Mucosa of rectum (tissue), 2 donors: Measurements from ENCODE around the gene LASP1NB.

ENCODE experiments used
- H3K27ac ChIP-seq, 2 donors: one replicate each; pipeline ENCODE4 v1.7.0; 2013; ENCODE audit warnings: inconsistent platforms in 2 of 2, low read depth in 2 of 2, low read length in 2 of 2
- H3K27me3 ChIP-seq, 2 donors: one replicate each; pipeline ENCODE4 v1.7.0; 2013; ENCODE audit warnings: low read length in 2 of 2; ENCODE audit not compliant: control insufficient read depth in 2 of 2, insufficient read depth in 2 of 2
- H3K36me3 ChIP-seq, 2 donors: one replicate each; pipeline ENCODE4 v1.7.0; 2013; ENCODE audit warnings: low read length in 2 of 2; ENCODE audit not compliant: control insufficient read depth in 2 of 2, insufficient read depth in 2 of 2
- H3K4me1 ChIP-seq, 2 donors: one replicate each; pipeline ENCODE4 v1.7.0; 2013; ENCODE audit warnings: low read length in 2 of 2, mild to moderate bottlenecking in 1 of 2; ENCODE audit not compliant: control insufficient read depth in 2 of 2, insufficient read depth in 2 of 2
- H3K4me3 ChIP-seq, 2 donors: one replicate each; pipeline ENCODE4 v1.7.0; 2013; ENCODE audit warnings: low read length in 2 of 2
- H3K9ac ChIP-seq, 2 donors: one replicate each; pipeline ENCODE4 v1.7.0; 2013; ENCODE audit warnings: low read length in 2 of 2, low read depth in 1 of 2, mild to moderate bottlenecking in 1 of 2
- H3K9me3 ChIP-seq, 2 donors: one replicate each; pipeline ENCODE4 v1.7.0; 2013; ENCODE audit warnings: low read length in 2 of 2; ENCODE audit not compliant: control insufficient read depth in 2 of 2
- donor health status: healthy.
- donor health status: Normal muscosa, but diverticular disease.

LASP1NB gene

GRCh38 chr17:38925263-38925995 lies at the start of gene LASP1NB:
Gene LASP1NB (plus strand): TSS chr17:38925614.
- Histone ChIP-seq H3K4me3 (no peak within 1 kb of the TSS), H3K9me3 (no peaks in the 10 kb centered on the region), H3K4me1 (peaks cover 4 to 6% of the 10 kb centered on the region in 2 donors), H3K36me3 (peaks cover 0 to 3% of the 10 kb centered on the region in 2 donors), H3K27me3 (no peaks in the 10 kb centered on the region), H3K9ac (no peak within 1 kb of the TSS), H3K27ac (no peak within 1 kb of the TSS)

- Histone ChIP-seq H3K36me3 (peaks cover 25 to 54% of the 10 kb centered on the region in 2 donors), H3K9me3 (no peaks in the 10 kb centered on the region), H3K4me3 (no peak overlapping the region), H3K4me1 (peaks cover 61 to 74% of the 10 kb centered on the region in 2 donors), H3K27me3 (no peaks in the 10 kb centered on the region), H3K27ac (peak overlapping the region in 1 of 2 donors; percentile 17), H3K9ac (no peak overlapping the region)
These were observed 48.1 kb upstream of the LASP1NB start for GRCh38 chr17:38877130-38877851.

GRCh38 chr17:38879878-38880665 lies 45.3 kb upstream of the LASP1NB start:
- H3K27ac ChIP-seq, result peak overlapping the region; percentile 35 to 43
- peaks cover 55 to 68% of the 10 kb centered on the region in 2 donors for H3K4me1 ChIP-seq
- no peaks in the 10 kb centered on the region for H3K27me3 ChIP-seq
- H3K4me3 ChIP-seq, result peak overlapping the region in 1 of 2 donors; percentile 20
- peak overlapping the region in 1 of 2 donors; percentile 7 for H3K9ac ChIP-seq
- no peaks in the 10 kb centered on the region for H3K9me3 ChIP-seq
- H3K36me3 ChIP-seq, result peaks cover 33 to 52% of the 10 kb centered on the region in 2 donors

DNA sequence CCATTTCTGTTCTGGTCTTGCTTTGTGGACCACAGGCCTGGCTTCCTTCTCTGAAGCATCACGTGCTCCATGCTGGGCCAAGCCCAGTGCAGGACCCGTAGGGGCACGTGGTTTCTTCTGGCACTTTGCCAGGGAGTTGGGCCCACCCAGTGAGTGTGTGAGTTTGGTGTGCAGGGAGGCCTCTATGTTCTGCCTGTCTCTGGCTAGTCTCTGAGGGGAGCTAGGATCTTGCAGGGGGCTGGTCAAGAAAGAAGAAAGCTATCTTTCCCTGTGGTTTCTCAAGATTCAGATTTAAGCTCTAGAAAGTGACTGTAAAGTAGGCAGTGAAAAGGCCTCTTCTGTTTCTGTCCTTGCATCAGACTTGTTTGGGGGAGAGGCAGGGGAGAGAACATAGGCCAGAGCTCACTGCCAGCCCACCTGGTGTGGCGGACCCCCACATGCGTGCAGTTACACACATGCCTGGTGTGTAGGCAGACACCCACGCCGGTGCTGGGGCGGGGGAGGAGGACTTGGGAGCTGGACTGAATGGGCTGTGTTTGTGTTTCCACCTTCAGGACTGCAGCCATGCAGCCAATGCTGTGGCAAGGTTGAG lies 43.7 kb upstream of the LASP1NB start:
- Histone ChIP-seq H3K9ac (no peak overlapping the region), H3K9me3 (no peaks in the 10 kb centered on the region), H3K27me3 (no peaks in the 10 kb centered on the region), H3K4me3 (no peak overlapping the region), H3K27ac (peak overlapping the region; percentile 11 to 13), H3K36me3 (peaks cover 33 to 61% of the 10 kb centered on the region in 2 donors), H3K4me1 (peaks cover 70 to 78% of the 10 kb centered on the region in 2 donors)

DNA sequence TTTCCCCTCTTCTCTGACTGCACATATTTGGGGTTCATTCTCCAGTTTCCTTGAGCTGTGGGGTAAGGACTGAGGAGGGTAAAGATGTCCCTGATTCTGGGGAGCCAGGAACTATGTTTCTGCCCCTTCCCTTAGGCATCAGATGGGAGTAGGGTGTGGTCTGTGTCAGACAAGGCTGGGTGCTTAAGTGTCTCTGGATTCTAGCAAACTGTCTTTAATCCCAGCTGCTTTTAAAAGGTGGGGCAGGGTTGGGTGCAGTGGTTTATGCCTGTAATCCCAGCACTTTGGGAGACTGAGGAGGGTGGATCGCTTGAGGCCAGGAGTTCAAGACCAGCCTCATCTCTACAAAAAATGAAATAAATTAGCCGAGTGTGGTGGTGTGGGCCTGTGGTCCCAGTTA lies 42.5 kb upstream of the LASP1NB start:
- Histone ChIP-seq H3K9me3 (no peaks in the 10 kb centered on the region), H3K36me3 (peaks cover 35 to 64% of the 10 kb centered on the region in 2 donors), H3K27ac (peak overlapping the region in 1 of 2 donors; percentile 43), H3K4me3 (no peak overlapping the region), H3K9ac (no peak overlapping the region), H3K4me1 (peaks cover 68 to 73% of the 10 kb centered on the region in 2 donors), H3K27me3 (no peaks in the 10 kb centered on the region)

DNA sequence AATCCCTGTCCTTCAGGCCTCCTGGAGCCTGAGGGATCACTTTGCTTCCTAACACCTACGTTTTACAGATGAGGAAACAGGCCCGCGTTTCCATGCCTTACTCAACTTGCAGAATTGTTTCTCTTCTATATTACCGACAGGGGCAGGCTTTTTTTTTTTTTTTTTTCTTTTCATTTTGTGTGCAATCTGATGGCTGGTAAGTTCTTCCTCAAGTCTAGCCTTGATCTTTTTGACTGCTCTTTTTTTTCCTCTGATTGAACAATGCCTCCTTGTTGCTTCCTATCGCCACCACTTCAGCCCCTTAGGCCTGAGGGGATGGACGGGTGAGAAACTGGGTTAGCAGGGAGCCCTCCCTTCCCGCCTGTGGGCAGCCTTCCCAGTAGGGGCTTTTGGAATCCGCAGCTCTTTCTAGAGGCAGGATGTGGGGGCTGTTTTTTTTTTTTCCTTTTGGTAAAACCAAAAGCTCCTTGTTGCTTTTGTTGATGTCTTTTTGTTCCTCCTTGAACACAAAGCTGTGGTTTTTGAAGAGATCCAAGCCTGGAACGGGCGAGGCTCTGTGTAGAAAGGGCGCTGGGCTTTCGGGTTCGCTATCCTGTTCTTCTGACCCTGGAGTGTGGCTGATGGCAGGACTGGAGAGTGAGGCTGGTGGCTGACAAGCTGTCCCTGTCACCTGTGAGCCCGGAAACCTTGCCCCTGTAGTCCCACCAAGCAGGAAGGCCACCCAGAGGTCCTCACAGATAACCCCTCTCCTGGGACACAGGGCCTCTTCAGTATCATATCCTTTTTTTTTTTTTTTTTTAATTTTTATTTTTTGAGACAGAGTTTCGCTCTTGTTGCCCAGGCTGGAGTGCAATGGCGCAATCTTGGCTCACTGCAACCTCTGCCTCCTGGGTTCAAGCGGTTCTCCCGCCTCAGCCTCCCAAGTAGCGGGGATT lies 41.6 kb upstream of the LASP1NB start:
- H3K4me1 ChIP-seq, result peaks cover 67 to 68% of the 10 kb centered on the region in 2 donors
- peak overlapping the region in 1 of 2 donors; percentile 13 for H3K4me3 ChIP-seq
- H3K27ac ChIP-seq, result peak overlapping the region; percentile 43 to 48
- peaks cover 29 to 61% of the 10 kb centered on the region in 2 donors for H3K36me3 ChIP-seq
- H3K9me3 ChIP-seq, result no peaks in the 10 kb centered on the region
- no peak overlapping the region for H3K9ac ChIP-seq
- no peaks in the 10 kb centered on the region for H3K27me3 ChIP-seq

GRCh38 chr17:38885044-38885727 lies 40.2 kb upstream of the LASP1NB start:
- Histone ChIP-seq H3K4me1 (peaks cover 61 to 65% of the 10 kb centered on the region in 2 donors), H3K9ac (peak overlapping the region; percentile 3 to 19), H3K4me3 (peak overlapping the region in 1 of 2 donors; percentile 26), H3K27me3 (no peaks in the 10 kb centered on the region), H3K27ac (peak overlapping the region; percentile 59 to 61), H3K36me3 (peaks cover 37 to 62% of the 10 kb centered on the region in 2 donors), H3K9me3 (no peaks in the 10 kb centered on the region)

DNA sequence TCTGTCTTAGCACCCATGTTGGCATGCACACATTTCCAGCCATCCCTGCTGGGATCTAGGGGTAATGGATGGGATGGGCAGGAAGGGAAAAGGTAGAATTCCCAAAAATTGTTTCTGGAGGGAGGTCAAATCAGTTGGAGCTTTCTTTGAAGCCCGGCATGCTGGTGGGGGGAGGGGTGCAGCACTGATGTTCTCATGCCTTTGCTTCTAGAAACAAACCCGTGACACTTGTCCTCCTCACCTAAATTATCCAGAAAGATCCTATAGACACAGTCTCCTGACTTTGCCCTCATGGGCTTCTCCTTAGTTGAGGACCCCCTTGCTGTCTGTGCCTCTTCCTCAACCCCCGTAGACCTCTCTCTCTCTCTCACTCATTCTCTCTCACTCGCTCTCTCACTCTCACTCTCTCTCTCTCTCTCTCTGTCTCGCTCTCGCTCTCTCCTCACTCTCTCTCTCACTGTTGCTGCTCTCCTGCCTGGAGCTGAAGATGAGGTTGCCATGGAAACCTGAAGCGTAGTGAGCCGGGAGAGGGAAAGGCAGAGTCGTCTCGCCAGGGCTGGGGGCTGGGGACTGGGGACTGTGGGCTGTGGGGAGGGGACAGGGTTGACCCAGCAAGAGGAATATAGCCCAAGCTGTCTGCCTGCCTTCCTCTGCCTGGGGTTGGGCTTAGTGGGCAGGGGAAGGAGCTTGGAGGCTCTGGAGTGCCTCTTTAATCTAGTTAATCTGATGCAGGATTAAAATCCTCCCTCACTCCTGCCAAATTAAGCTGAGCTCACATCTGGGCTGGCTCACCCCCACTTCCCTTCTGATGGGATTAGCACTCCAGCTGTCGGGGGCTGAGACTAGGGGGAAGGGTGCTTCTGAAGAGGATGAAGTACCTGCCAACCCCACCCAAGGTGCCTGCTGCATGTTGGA lies 39.4 kb upstream of the LASP1NB start:
- Histone ChIP-seq H3K27ac (peak overlapping the region; percentile 43 to 61), H3K4me1 (peaks cover 53 to 60% of the 10 kb centered on the region in 2 donors), H3K9ac (no peak overlapping the region), H3K4me3 (no peak overlapping the region), H3K27me3 (no peaks in the 10 kb centered on the region), H3K9me3 (no peaks in the 10 kb centered on the region), H3K36me3 (peaks cover 38 to 65% of the 10 kb centered on the region in 2 donors)
